Measurements from ENCODE around the gene TMEM52B.
"Not testable (repeated sequence)": the region's sequence is repeated elsewhere in the genome, so short reads cannot be mapped to it uniquely, and the experiment has no call there.

The TMEM52B gene

DNA sequence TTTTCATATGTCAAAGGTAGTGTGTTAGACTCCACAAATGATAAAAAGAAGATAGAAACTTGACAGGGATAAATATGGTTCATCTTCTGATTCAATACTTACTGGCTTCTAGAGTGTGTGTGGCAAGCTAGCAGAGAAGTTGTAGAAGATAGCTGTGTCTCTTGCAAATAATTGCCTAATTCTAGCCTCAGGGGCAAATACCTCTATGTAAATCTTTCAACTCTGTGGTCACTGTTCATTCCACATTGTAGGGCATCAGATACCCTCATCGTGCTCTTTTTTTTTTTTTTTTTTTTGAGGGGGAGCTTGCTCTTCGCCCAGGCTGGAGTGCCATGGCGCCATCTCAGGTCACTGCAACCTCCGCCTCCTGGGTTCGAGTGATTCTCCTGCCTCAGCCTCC is 8.6 kb upstream of the TMEM52B start:
- in situ Hi-C loops (cut with HindIII; ENCODE audit: low sequenced_read_pairs), result no loop called here

DNA sequence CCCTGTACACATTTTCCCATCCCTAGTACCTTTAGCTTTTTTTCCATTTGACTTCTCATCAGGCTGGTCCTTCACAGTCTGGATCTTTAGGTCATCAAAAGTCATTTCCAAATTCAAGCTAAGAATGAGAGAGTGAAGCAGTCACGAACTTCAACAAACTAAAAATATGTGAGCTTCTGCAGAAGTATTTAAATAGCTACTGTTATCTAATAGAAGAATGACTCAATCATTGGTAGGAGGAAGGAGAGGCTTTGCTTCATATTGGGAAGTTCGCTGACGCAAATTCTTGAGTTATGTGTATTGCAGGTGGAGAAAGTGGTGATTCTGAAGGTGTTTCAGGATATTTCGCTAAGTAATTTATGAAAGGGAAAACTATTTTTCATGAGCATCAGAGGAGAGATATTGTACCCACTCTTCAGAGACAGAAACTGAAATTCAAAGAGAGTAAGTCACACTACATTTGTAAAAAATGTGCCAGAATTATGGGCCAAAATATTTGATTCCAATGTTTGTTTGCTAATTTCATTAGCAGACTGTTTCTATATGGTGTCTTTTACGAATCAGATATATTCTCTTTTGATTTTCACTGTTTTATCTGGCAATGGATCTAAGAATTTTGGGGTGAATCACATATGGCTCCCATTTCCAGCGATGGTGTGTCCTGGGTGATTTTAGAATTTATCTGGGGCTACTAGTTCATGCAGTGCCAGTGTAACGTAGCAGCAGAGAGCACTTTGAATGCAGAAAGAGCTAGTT is 6.7 kb upstream of the TMEM52B start, which contains the start of gene OLR1:
Gene OLR1, minus strand, starts transcription at position 160 of the 756 bp plus-strand sequence. Its CDS starts 55 bp downstream, at position 105.
- in situ Hi-C loops (cut with HindIII; ENCODE audit: low sequenced_read_pairs), result no loop called here

DNA sequence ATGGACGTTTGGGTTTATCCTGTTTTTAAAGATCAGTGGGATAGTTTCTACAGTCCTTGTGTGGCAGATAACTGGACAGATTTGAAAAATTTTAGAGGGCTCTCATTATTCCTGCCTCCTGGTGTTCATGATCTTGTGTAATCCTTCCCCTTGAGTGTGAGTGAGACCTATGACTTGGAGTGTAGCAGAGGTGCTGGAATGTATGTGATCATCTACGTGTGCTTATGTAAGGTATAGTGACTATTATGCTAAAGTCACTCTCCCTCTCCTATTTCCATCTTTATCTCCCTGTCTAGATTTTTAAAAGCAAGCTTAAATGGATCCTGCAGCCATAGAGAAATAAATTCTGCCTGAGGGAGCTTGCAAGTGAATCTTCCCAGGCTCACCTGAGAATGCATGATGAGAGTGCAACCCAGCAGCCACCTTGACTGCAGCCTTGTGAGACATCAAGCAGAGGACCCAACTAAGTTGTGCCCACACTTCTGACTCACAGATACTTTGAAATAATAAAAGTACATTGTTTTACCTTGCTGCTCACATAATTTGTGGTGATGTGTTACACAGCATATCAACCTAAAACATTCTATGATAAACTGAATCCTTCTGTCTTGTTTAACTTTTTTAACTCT is 3.7 kb upstream of the TMEM52B start:
- in situ Hi-C loops (cut with HindIII; ENCODE audit: low sequenced_read_pairs), result no loop called here

GRCh38 chr12:10175846-10176636 is 2.8 kb upstream of the TMEM52B start:
- in situ Hi-C loops (cut with HindIII; ENCODE audit: low sequenced_read_pairs), result no loop called here

DNA sequence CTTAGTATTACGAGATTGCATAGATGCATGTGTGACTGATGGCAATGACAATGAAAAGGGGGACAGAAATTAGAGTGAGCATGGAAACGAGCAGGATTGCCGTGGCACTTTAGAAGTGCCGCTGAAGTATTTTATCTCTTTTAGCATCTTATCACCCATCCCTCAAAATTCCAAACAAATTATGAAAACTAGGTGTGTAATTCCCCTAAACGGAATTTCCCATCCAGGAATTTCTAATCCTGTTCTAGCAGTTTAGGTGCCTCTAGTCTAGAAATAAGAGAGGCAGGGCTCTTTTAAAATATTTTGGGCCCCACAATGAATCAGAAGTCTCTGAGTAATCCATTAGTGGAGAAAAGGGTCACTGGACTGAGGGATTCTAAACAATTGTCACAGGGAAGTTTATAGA is 947 bp downstream of the TMEM52B start:
- in situ Hi-C loops (cut with HindIII; ENCODE audit: low sequenced_read_pairs), result no loop called here

DNA sequence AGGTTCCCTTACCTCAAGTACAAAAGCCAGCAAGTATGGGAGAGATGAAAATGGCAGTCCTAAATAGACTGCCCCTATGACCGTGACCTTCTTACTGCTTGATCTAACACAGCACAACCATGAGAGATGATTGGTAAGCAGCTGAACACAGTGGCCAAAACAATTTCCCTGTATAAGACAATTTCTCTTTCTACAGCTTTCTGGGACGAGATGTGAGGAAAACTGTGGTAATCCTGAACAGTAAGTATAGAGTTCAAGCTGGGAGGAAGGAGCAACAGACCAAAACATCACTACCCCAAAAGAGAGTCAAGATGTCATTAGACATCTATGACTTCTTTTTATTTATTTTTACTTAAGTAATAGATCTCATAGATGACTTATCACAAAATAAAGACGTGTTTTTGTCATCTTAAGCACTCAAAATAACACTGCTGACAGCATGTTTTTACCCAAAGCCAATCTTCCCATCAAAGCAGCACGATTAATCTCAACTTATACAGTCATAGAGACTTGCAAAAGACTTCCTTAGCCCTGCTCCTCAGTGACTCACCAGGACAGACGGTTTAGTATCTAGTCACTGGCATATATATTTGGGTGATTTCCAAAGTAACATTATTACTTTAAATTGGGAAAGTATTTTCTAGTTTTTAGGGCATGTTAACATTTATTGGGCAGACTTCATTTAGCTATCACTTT is 3.7 kb downstream of the TMEM52B start:
- in situ Hi-C loops (cut with HindIII; ENCODE audit: low sequenced_read_pairs), result no loop called here

GRCh38 chr12:10184261-10184843 is 5.5 kb downstream of the TMEM52B start:
- in situ Hi-C loops (cut with HindIII; ENCODE audit: low sequenced_read_pairs), result no loop called here

DNA sequence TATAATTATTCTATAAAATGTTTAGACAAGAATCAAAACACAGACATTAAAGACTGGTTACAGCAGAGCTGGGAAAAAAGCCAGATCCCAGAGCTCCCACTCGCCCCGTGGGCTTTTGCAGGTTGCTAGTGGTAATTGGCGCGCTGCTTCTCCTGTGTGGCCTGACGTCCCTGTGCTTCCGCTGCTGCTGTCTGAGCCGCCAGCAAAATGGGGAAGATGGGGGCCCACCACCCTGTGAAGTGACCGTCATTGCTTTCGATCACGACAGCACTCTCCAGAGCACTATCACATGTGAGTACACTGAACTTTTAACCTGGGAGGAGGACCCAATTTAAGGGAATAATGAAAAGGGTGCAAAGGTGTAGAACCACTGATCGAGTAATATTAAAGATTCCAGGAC is 7.5 kb downstream of the TMEM52B start:
- in situ Hi-C loops (cut with HindIII; ENCODE audit: low sequenced_read_pairs), result no loop called here

DNA sequence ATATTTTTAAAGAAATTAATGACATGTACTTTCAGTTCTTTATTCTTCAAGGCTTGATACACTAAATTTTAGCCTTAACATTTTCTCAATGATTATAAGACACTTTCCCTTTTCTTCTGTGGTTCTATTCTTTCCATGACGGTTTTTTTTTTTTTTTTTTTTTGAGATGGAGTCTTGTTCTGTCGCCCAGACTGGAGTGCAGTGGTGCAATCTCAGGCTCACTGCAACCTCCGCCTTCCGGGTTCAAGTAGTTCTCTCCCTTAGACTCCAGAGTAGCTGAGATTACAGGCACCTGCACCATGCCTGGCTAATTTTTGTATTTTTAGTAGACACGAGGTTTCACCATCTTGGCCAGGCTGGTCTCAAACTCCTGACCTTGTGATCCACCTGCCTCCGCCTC is 8.1 kb downstream of the TMEM52B start:
- in situ Hi-C loops (cut with HindIII; ENCODE audit: low sequenced_read_pairs), result not testable (repeated sequence)

DNA sequence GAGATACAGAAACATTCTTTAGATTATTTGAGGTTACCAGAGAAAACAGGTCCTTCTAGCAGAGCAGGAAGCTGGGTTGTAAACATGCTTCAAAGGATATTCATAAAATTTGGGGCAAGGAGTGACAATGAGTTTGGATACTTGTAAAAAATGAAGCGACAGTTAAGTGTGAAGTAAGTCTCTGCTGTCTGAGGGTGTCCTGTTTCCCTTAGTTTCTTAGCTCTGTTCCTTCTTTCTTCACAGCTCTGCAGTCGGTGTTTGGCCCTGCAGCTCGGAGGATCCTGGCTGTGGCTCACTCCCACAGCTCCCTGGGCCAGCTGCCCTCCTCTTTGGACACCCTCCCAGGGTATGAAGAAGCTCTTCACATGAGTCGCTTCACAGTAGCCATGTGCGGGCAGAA is 10.8 kb downstream of the TMEM52B start:
- in situ Hi-C loops (cut with HindIII; ENCODE audit: low sequenced_read_pairs), result no loop called here

- in situ Hi-C loops (cut with HindIII; ENCODE audit: low sequenced_read_pairs), result no loop called here
Observed at GRCh38 chr12:10190558-10191388, 11.9 kb downstream of the TMEM52B start.

- in situ Hi-C loops (cut with HindIII; ENCODE audit: low sequenced_read_pairs), result no loop called here
Observed at GRCh38 chr12:10191865-10192264, 13.0 kb downstream of the TMEM52B start.

- in situ Hi-C loops (cut with HindIII; ENCODE audit: low sequenced_read_pairs), result no loop called here
Observed at GRCh38 chr12:10194160-10194670, 15.4 kb downstream of the TMEM52B start.

DNA sequence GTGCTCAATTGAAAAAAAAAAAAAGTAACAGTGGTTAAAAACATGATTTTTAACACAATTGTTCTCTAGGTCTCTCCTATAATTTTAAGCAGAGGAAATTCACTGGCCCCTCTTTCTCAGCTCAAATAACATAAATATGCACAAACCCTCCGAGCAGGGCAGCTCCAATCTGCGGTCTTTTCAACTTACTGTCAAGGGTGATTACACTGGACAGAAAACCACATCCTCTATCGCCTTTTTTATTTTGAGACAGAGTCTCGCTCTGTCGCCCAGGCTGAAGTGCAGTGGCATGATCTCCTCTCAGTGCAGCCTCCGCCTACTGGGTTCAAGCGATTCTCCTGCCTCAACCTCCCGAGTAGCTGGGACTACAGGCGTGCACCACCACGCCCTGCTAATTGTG is 17.4 kb downstream of the TMEM52B start:
- in situ Hi-C loops (cut with HindIII; ENCODE audit: low sequenced_read_pairs), result no loop called here

- in situ Hi-C loops (cut with HindIII; ENCODE audit: low sequenced_read_pairs), result no loop called here
Observed at GRCh38 chr12:10197879-10198278, 19.0 kb downstream of the TMEM52B start.

- in situ Hi-C loops (cut with HindIII; ENCODE audit: low sequenced_read_pairs), result not testable (repeated sequence)
Observed at GRCh38 chr12:10204495-10204894, 25.7 kb downstream of the TMEM52B start.

GRCh38 chr12:10205220-10205807 is 26.5 kb downstream of the TMEM52B start:
- in situ Hi-C loops (cut with HindIII; ENCODE audit: low sequenced_read_pairs), result loop anchor here (5.0 kb wide), 1 partner anchor 48 kb away; no protein-coding TSS in a partner anchor

DNA sequence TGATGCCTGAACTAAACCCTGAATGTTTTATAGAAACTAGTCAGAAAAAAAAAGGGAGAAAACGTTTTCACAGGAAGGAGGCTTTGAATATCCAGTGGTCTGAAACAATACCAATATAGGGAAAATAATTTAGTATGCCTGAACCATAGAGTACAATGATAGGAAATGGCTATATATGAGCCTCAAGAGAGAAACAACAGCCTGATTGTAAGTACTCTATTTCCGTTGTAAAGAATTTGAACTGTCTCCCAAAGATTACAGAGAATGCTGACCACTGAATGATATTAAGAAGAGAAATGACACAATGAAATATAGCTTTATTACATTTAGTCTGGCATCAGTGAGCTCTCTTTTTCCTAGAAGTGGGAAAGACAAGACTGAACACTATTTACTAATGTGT is 28.3 kb downstream of the TMEM52B start:
- in situ Hi-C loops (cut with HindIII; ENCODE audit: low sequenced_read_pairs), result loop anchor here (5.0 kb wide), 1 partner anchor 50 kb away; no protein-coding TSS in a partner anchor

GRCh38 chr12:10210225-10210624 is 31.4 kb downstream of the TMEM52B start:
- in situ Hi-C loops (cut with HindIII; ENCODE audit: low sequenced_read_pairs), result no loop called here
